K562 (cell line): ENCODE results near the gene BMP6. TPM values are rescaled to one million over a fixed set of nuclear protein-coding genes. Genes with fewer than 3 reads are reported as not detected.
A peak's percentile ranks its signal among the peaks of the same experiment; 100 is the strongest.

Experiments used
- ATAC-seq: fragments of 200-7000 bp; cut with Tn5 transposase; 3 replicates; pipeline ENCODE4 v1.9.1; 2020; ENCODE audit warnings: moderate library complexity
- BruUV-seq: library from RNA; stranded (reverse); fragments of 400-500 nt; replicated peaks from 2 replicates; lab custom pipeline; 2021; lab: Mats Ljungman, UMichigan
- CTCF ChIA-PET: fragments of 300-600 bp; formaldehyde crosslinking; extraction: SDS; loops from one replicate; lab custom pipeline; 2021; ENCODE audit warnings: low intra/inter-chr PET ratio; lab: Yijun Ruan, JAX
- POLR2A ChIA-PET: fragments of 300-600, 350-650 bp; sonication (Branson Sonifier 250); formaldehyde crosslinking; extraction: SDS; loops from one replicate; lab custom pipeline; 2021; ENCODE audit warnings: antibody characterized with exemption, inconsistent platforms; lab: Yijun Ruan, JAX
- DNase-seq, 4 experiments: peaks; one replicate each; pipeline versions ENCODE4 v3.0.0 to v3.0.0-alpha.2; 2011 to 2018; ENCODE audit warnings: low spot score in 3 of 4, mixed read lengths in 3 of 4; ENCODE audit errors: extremely low read depth in 1 of 4
- FAIRE-seq: peaks from 2 replicates; lab custom pipeline; 2011; peaks lifted over from hg19 to GRCh38; lab: Jason Lieb, UNC
- H2AFZ ChIP-seq: 2 replicates; pipeline ENCODE4 v1.6.0; 2011; ENCODE audit warnings: low read depth, low read length, control low read depth, inconsistent platforms
- H3K27ac ChIP-seq: fragments of 200-600 bp; 3 replicates; pipeline ENCODE4 v1.8.0; 2011; ENCODE audit warnings: low read depth, mild to moderate bottlenecking, control low read depth, inconsistent platforms, low read length, moderate library complexity, mixed read lengths; ENCODE audit errors: extremely low read depth
- H3K27me3 ChIP-seq, 2 experiments: fragments of 300-600 bp in 1 of 2; 2 replicates in 1 of 2; 3 replicates in 1 of 2; pipeline versions ENCODE4 v1.6.0 to v1.8.0; 2011; ENCODE audit warnings: inconsistent platforms in 2 of 2, low read length in 2 of 2, mild to moderate bottlenecking in 1 of 2, mixed read lengths in 1 of 2, moderate library complexity in 1 of 2; ENCODE audit not compliant: control insufficient read depth in 2 of 2, insufficient read depth in 2 of 2
- H3K36me3 ChIP-seq: fragments of 300-600 bp; 3 replicates; pipeline ENCODE4 v1.8.0; 2011; ENCODE audit warnings: mild to moderate bottlenecking, low read length, inconsistent platforms; ENCODE audit not compliant: control insufficient read depth, insufficient read depth
- H3K4me1 ChIP-seq, 2 experiments: fragments of 200-600 bp in 1 of 2; replicated peaks in 1 of 2; 2 replicates in 1 of 2; 3 replicates in 1 of 2; pipeline versions ENCODE4 v1.5.1 to v1.8.0; 2011; ENCODE audit warnings: inconsistent platforms in 2 of 2, low read length in 2 of 2, mild to moderate bottlenecking in 1 of 2, mixed read lengths in 1 of 2, moderate library complexity in 1 of 2; ENCODE audit not compliant: control insufficient read depth in 2 of 2, insufficient read depth in 2 of 2
- H3K4me2 ChIP-seq: 2 replicates; pipeline ENCODE4 v1.6.1; 2011; ENCODE audit warnings: low read length, control low read depth, inconsistent platforms, mixed read lengths; ENCODE audit not compliant: insufficient read depth
- H3K4me3 ChIP-seq: fragments of 200-600 bp; sonication (generic), shearing (Covaris generic); 2 replicates; pipeline ENCODE4 v1.5.1; 2016; ENCODE audit warnings: control low read depth, inconsistent platforms
- H3K79me2 ChIP-seq: fragments of 200-600 bp; 3 replicates; pipeline ENCODE4 v1.8.0; 2011; ENCODE audit warnings: low read length, inconsistent platforms; ENCODE audit not compliant: control insufficient read depth, insufficient read depth
- H3K9ac ChIP-seq, 2 experiments: 2 replicates each; pipeline versions ENCODE4 v1.6.0 to v1.6.1; 2011; ENCODE audit warnings: low read depth in 2 of 2, low read length in 2 of 2, control low read depth in 1 of 2, inconsistent platforms in 1 of 2, mild to moderate bottlenecking in 1 of 2, mixed read lengths in 1 of 2; ENCODE audit not compliant: insufficient read depth in 1 of 2
- H3K9me1 ChIP-seq: one replicate; pipeline ENCODE4 v1.6.0; 2011; ENCODE audit warnings: inconsistent platforms, mild to moderate bottlenecking, low read length, moderate library complexity; ENCODE audit not compliant: control insufficient read depth, insufficient read depth
- H3K9me3 ChIP-seq: replicated peaks from 2 replicates; pipeline ENCODE4 v1.5.1; 2011; ENCODE audit warnings: low read depth, low read length, inconsistent platforms; ENCODE audit not compliant: control insufficient read depth, insufficient read depth
- H4K20me1 ChIP-seq: replicated peaks from 2 replicates; pipeline ENCODE4 v1.6.1; 2011; ENCODE audit warnings: low read length, inconsistent platforms, mixed read lengths; ENCODE audit not compliant: control insufficient read depth, insufficient read depth
- BRF2 ChIP-seq: IDR thresholded peaks from 3 replicates; pipeline ENCODE4 v1.6.1; 2011; ENCODE audit warnings: borderline replicate concordance, mild to moderate bottlenecking; ENCODE audit not compliant: insufficient read length, insufficient read depth
- E2F6 ChIP-seq, 2 experiments: IDR thresholded peaks; 2 replicates each; pipeline ENCODE4 v1.6.1; 2011; ENCODE audit warnings: borderline replicate concordance in 1 of 2, control low read depth in 1 of 2, low read depth in 1 of 2, low read length in 1 of 2, mild to moderate bottlenecking in 1 of 2, mixed read lengths in 1 of 2, moderate library complexity in 1 of 2; ENCODE audit not compliant: insufficient read depth in 1 of 2, insufficient read length in 1 of 2, poor library complexity in 1 of 2, severe bottlenecking in 1 of 2; ENCODE audit errors: extremely low read depth in 1 of 2
- SIX5 ChIP-seq, 2 experiments: IDR thresholded peaks; 2 replicates each; pipeline ENCODE4 v1.6.1; 2011; ENCODE audit warnings: low read length in 2 of 2, borderline replicate concordance in 1 of 2, low read depth in 1 of 2, mild to moderate bottlenecking in 1 of 2, moderate library complexity in 1 of 2; ENCODE audit not compliant: insufficient read depth in 1 of 2
- SPI1 ChIP-seq: IDR thresholded peaks from 2 replicates; pipeline ENCODE4 v1.6.1; 2011; ENCODE audit warnings: low read depth, low read length, control low read depth, borderline replicate concordance
- WGBS: fragments of 100-300 bp; shearing (Covaris generic); methylation state at CpG from one replicate; pipeline ENCODE4 v1.1.6; 2016; ENCODE audit warnings: low coverage, mixed read lengths; ENCODE audit not compliant: insufficient coverage; ENCODE audit errors: missing lambda C conversion rate; 5-methylcytosine and 5-hydroxymethylcytosine counted together
- in situ Hi-C: fragments of 300-500 bp; cut with MboI; formaldehyde crosslinking; loops from 4 replicates; pipeline ENCODE4 v1.15.0; 2018; ENCODE audit warnings: inconsistent platforms, mixed read lengths
- intact Hi-C: fragments of 100-400 bp; cut with micrococcal nuclease; formaldehyde crosslinking; loops from 2 replicates; pipeline ENCODE4 v1.14.2; 2022
- polyA plus RNA-seq, 8 experiments: library from polyadenylated mRNA; depleted of rRNA in 4 of 8; stranded (reverse) in 5 of 8; unstranded in 3 of 8; fragments of >200 nt; fragmentation: Nextera tagmentation in 2 of 8; fragmentation: Illumina TruSeq in 1 of 8; extraction: Ambion mirVana in 2 of 8; extraction: Trizol in 1 of 8; gene quantifications; 2 replicates each; pipeline versions ENCODE4 v1.2.1 to v1.2.3, GENCODE V29; 2011 to 2014; ENCODE audit warnings: inconsistent platforms in 1 of 8, missing spikeins in 1 of 8
- total RNA-seq, 7 experiments: library from RNA; depleted of rRNA in 6 of 7; stranded (reverse); fragments of >200 nt in 6 of 7; fragmentation: Illumina TruSeq in 2 of 7; extraction: Trizol in 2 of 7; gene quantifications; 2 replicates each; pipeline versions ENCODE4 v1.2.1 to v1.2.3, GENCODE V29; 2011 to 2021; ENCODE audit warnings: low replicate concordance in 1 of 7

BMP6 gene
- total and polyA plus RNA-seq, 9 of the 15 experiments (the other 6 are each of a cell fraction or from before 2014, with no cell fraction given) = 0.01 to 0.13 (median 0.06) TPM; not detected in 3

GRCh38 chr6:7921046-7921445, 195.1 kb downstream of the BMP6 start:
- Histone ChIP-seq H3K9me1 (no peaks in the 10 kb centered on the region), H3K4me1 (peaks cover 7 to 18% of the 10 kb centered on the region in 2 experiments), H3K36me3 (no peaks in the 10 kb centered on the region), H3K79me2 (no peaks in the 10 kb centered on the region), H3K9me3 (no peaks in the 10 kb centered on the region), H2AFZ (no peak overlapping the region), H3K4me2 (no peak overlapping the region), H3K27ac (no peak overlapping the region), H3K4me3 (no peak overlapping the region), H3K9ac (peak overlapping the region in 1 of 2 experiments; percentile 32; a peak in 1 of 4 replicates), H3K27me3 (peaks cover 14 to 36% of the 10 kb centered on the region in 2 experiments), H4K20me1 (no peaks in the 10 kb centered on the region)
- CTCF ChIA-PET = no interaction called here
- POLR2A ChIA-PET = interaction anchor here (0.6 kb wide), 1 partner anchor 10 kb away, joined by 4 read pairs; no protein-coding TSS in a partner anchor
- intact Hi-C loops (no loop called here), in situ Hi-C loops (no loop called here)
- no TSS peak for BruUV-seq
- ATAC-seq (no peak), DNase-seq (no peak), FAIRE-seq (no peak)
- WGBS = 11% methylated on average over 4 of the region's 4 CpGs
- no peak for TF ChIP-seq BRF2
- no peak for TF ChIP-seq E2F6 (IDR thresholded peaks at IDR 0.05; ENCODE audit: borderline replicate concordance in 1 of 2, extremely low read depth in 1 of 2, insufficient read depth in 1 of 2, insufficient read length in 1 of 2, low read depth in 1 of 2, low read length in 1 of 2, poor library complexity in 1 of 2, severe bottlenecking in 1 of 2)
- peak; percentile 67; the same call in 1 of the 2 replicates for TF ChIP-seq SPI1
- no peak for TF ChIP-seq SIX5 (IDR thresholded peaks at IDR 0.05; ENCODE audit: borderline replicate concordance in 1 of 2, insufficient read depth in 1 of 2, low read depth in 1 of 2, low read length in 2 of 2)
- TF ChIP-seq, all 486 proteins: peak for 1
